Mammary epithelial cell (primary cell): ENCODE results near the gene C13orf46.

ENCODE experiments used
- EZH2 ChIP-seq: IDR thresholded peaks from 2 replicates; pipeline ENCODE4 v1.6.1; 2012; ENCODE audit warnings: low read length, inconsistent platforms, borderline replicate concordance
- TF ChIP-seq, protein P1 (sequence below), 2 donors: IDR thresholded peaks in 1 of 2; conservative IDR thresholded peaks in 1 of 2; 2 replicates each; pipeline ENCODE4 v1.5.1; 2011 to 2012; ENCODE audit warnings: inconsistent platforms in 2 of 2, low read length in 2 of 2, mild to moderate bottlenecking in 2 of 2, control low read depth in 1 of 2, low read depth in 1 of 2; ENCODE audit not compliant: insufficient read depth in 1 of 2; ENCODE audit errors: extremely low read depth in 1 of 2

DNA sequence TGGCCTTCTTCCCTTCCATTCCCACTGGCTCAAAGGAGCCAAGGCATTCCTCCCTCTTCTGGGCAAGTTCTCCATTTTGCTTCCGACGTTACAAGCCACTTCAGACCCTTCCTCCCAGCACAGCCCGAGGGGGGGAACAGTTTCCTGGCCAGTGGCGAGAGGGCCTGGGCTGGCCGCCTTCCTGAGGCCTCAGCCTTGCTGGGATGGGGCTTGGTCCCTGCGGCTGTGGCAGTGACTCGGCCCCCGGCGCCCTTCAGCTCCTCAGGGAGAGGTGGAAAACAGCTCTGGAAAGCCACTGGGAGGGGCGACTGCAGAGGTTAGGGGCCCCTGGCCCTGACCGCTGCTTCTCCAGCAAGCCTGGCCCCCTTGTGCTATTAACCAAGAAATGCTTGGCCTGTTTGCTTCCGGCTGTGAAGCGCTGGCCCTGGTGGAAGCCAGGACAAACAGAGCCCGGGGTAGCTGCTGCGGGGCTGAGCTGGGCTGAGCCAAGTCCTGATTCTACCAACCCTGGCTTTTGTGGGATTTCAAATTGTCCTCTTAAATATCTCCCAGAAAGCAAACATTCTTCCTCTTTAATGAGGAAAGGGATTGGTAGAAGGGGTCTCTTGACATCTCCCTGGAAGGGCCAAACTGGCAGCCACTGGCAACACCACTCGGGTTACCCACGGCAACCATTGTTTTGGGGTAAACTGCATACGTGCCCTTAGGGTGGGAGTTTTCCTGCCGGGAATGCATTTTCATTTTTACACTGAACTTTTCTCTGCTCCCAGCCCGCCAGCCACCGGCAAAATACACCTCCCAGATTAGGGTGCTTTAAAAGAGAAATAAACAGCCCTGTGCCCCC is 38.7 kb downstream of the C13orf46 start:
- TF ChIP-seq, protein P1, sequence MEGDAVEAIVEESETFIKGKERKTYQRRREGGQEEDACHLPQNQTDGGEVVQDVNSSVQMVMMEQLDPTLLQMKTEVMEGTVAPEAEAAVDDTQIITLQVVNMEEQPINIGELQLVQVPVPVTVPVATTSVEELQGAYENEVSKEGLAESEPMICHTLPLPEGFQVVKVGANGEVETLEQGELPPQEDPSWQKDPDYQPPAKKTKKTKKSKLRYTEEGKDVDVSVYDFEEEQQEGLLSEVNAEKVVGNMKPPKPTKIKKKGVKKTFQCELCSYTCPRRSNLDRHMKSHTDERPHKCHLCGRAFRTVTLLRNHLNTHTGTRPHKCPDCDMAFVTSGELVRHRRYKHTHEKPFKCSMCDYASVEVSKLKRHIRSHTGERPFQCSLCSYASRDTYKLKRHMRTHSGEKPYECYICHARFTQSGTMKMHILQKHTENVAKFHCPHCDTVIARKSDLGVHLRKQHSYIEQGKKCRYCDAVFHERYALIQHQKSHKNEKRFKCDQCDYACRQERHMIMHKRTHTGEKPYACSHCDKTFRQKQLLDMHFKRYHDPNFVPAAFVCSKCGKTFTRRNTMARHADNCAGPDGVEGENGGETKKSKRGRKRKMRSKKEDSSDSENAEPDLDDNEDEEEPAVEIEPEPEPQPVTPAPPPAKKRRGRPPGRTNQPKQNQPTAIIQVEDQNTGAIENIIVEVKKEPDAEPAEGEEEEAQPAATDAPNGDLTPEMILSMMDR (conservative IDR thresholded peaks at IDR 0.05 in 1 of 2, IDR thresholded peaks at IDR 0.05 in 1 of 2; ENCODE audit: extremely low read depth in 1 of 2, insufficient read depth in 1 of 2, low read depth in 1 of 2, low read length in 2 of 2): no peak
- TF ChIP-seq EZH2: no peak
